Measurements from ENCODE around the gene CAMK1D.
"Not testable (repeated sequence)": the region's sequence is repeated elsewhere in the genome, so short reads cannot be mapped to it uniquely, and the experiment has no call there.

Gene CAMK1D

DNA sequence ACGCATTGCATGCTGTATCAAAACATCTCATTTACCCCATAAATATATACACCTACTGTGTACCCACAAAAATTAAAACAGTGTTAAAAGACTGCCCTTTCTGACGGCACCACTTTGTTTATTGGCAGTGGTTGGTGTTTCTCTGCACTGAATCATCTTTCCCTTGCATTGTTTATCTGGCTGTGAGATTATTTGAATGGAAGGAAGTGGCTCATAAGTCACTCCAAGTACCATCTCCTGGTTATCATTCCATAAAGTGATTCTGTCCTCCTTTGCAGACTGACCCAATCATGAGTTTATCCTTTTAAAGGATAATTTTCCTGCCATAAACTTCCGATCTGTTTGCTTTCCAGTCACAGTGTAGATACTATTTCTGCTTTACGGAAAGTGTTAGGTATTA, 183.8 kb downstream of the CAMK1D start:
- Histone ChIP-seq H3K4me3 (no peak overlapping the region), H3K27ac (no peak overlapping the region)

DNA sequence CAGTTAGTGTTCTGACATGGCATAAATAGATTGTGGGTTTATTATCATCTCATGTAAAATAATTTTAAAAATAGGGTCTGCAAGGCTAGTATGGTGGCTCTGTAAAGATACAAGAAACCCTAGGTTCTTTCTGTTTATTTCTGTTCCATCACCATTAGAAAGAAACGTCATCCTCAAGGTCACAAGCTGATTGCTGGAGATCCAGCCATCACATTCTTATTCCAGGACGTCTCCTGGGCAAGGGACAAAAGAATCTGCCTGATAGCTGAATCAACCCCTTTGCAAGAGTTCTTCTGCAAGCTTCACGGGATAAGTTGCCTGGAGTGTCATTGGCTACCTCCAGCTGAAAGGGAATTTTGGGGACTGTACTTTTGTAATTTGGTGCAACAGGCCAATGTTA, 184.4 kb downstream of the CAMK1D start:
- H3K4me3 ChIP-seq = no peak overlapping the region

DNA sequence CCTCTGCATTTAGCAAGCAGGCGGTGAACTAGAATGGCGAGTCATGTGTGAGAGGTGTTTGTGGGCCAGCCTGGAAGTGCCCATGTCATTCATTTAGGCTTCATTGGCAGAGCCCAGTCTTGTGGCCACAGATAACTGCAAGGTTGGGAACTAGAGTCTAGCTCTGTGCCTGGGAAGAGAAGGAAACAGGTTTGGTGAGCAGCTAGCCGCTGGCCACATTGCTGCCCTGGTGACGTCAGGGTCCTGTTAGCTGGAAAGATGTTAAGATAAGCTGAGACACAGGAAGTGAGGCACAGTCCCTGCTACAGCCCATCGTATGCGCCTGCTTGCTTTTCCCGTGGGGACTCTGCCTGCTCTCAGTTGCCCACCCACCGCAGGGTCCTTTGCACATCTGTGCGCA, 185.5 kb downstream of the CAMK1D start:
- no peak overlapping the region for H3K27ac ChIP-seq
- no peak overlapping the region for H3K4me3 ChIP-seq

More for the DNA sequence above, 184.4 kb downstream of the CAMK1D start:
- no peak overlapping the region for H3K27ac ChIP-seq

DNA sequence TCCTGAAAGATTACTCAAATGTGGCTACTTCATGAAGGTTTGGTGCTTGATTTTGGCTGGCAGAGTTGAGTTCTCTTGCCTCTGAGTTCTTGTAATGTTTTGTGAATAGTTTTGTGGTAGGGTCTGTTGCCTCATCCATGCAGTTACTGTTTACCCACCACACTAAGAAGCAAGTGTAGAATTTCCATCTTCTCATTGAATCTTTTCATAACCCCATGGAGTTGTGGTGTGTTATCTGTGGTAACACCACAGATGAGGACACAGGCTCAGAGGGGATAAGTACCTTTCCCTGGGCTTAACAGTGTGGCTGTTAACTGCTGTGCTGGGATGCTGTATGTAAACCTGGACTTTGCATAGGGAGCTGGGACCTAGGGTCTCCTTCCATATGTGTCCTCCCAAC, 186.3 kb downstream of the CAMK1D start:
- no peak overlapping the region for H3K27ac ChIP-seq
- H3K4me3 ChIP-seq = no peak overlapping the region

DNA sequence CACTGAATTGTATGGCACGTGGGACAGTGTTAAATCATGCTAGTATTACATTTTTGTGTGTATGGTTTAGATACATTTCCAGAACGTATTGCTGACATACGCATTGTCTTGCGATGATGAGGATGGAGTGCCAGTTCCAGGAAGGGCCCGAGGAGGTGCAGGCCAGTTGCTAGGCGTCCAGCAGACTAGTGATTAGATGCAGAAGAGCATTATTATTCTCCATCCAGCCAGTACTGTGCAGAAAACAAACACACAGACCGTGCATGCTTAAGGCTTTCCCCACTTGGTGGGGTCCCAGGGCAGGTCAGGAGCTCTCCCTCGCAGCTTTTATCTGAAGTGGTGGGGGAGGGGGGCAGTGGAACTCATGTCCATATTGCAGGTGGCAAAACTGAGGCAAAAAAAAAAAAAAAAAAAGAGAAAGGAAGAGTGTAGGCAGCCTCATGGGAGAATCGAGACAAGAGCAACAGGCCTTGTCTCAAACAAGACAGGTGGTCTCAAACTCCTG, 189.2 kb downstream of the CAMK1D start:
- Histone ChIP-seq H3K4me3 (no peak overlapping the region), H3K27ac (no peak overlapping the region)

DNA sequence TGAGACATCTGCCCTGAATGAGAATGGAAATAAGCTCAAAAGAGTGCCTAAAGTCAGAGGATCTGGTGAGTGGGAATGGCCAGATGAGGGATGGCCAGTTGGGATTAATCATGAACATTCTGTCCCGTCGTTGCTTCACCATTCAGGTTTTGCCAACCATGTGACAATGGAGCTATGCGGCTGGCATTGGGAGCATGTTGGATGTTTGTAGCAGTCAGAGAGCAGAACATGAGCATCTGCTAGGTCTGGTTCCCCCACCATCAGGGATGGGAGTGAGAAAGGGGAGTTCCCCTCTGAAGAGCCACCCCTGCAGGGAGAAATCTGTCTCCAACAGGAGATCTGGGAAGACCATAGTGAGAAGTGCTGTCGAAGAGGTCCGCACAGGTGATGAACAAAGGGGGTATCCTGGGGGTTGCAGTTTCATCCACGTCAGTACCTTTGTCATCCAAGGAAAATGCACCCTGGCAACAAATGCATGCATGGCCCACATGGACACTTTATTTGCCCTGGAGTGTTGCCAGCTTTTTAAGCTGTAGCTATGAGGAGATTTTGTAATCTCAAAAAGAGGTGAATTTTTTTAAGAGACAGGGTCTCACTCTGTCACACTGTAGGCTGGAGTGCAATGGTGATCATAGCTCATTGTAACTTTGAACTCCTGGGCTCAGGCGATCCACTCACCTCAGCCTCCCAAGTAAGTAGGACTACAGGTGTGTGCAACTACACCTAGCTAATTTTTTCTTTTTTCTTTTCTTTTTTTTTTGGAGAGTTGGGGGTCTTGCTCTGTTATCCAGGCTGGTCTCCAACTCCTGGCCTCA, 190.2 kb downstream of the CAMK1D start:
- no peak overlapping the region for H3K4me3 ChIP-seq
- H3K27ac ChIP-seq = no peak overlapping the region

DNA sequence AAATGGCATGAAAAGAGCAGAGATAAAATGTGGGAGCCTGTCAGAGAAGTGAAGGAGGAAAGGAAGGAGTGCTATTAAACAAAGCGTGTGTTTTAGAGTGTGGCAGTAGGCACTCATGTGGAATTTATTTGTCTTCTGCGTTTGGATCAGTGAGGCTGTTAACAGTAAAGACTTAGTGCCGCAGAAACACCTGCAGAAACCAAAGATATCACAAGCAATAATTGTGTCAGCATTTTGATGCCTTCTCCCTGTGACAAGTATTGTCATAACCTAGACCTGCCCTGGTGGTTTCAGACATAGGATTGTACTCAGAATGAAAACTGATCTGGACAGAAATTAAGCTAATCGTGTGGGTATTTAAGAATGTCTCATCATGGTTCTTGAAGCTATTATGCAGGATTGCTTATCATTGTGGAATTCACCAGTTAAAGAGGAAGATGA, 191.0 kb downstream of the CAMK1D start:
- H3K27ac ChIP-seq = no peak overlapping the region
- H3K4me3 ChIP-seq = no peak overlapping the region

DNA sequence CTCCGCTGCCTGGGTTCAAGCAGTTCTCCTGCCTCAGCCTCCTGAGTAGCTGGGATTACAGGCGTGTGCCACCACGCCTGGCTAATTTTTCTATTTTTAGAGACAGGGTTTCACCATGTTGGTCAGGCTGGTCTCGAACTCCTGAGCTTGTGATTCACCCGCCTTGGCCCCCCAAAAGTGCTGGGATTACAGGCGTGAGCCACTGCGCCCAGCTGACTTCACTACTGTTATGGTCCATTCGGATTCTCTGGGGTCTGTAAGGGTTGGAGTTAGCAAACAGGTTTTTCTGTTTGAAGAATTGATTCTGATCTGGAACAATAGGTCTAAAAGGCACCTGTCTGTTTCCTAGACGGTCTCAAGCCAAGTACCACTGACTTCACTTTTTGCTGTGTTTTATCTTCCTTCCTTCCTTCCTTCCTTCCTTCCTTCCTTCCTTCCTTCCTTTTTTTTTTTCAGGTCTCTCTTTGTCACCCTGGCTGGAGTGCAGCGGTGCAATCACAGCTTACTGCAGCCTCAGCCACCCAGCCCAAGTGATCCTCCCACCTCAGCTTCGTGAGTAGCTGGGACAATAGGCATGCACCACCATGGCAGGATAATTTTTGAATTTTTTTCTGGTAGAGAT, 192.2 kb downstream of the CAMK1D start:
- H3K4me3 ChIP-seq = no peak overlapping the region
- peak overlapping the region in 3 of 21 experiments; percentile 32 to 49 (median 47) for H3K27ac ChIP-seq

DNA sequence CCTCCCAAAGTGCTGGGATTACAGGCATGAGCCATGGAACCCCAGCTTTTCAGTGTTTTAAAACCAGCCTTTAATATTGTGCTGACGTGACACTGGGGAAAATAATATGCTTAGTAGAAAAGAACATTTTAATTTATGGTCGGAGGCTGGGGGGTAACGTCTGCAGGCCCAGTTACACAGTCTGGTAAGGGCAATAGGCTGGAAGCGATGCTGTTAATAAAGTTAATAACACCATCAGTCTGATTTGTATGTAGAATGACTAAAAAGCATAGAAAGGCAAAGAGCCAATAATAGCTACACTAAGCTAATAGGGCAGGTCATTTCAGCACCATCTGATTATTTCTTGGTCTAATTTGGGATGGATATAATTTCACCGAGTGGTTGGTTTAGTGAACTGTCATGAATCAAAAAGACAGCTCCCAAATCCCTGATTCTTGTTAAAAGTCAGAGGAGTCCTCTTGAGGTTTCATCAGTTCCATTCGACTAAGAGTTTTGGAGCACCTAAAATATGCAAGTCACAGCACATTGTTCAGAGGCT, 192.9 kb downstream of the CAMK1D start:
- Histone ChIP-seq H3K27ac (no peak overlapping the region), H3K4me3 (no peak overlapping the region)

DNA sequence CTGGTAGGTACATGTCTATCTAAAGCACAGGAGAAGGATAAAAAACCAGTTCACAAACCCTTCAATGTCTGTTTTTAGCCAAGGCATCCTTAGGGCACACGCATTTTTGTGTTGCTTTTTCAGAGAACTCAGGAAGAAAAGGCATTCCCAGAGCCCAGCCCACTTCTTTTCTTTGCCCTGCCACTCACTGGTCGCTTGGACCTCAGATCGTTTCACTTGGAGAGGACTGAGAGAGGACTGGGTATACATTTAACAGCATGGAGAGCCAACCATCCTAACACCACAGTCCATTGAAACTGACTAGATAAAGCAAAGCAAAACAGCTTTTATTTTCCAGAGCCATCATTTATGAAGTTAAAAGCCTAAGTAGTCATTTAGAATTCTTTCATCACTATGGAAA, 194.2 kb downstream of the CAMK1D start:
- Histone ChIP-seq H3K27ac (no peak overlapping the region), H3K4me3 (no peak overlapping the region)

DNA sequence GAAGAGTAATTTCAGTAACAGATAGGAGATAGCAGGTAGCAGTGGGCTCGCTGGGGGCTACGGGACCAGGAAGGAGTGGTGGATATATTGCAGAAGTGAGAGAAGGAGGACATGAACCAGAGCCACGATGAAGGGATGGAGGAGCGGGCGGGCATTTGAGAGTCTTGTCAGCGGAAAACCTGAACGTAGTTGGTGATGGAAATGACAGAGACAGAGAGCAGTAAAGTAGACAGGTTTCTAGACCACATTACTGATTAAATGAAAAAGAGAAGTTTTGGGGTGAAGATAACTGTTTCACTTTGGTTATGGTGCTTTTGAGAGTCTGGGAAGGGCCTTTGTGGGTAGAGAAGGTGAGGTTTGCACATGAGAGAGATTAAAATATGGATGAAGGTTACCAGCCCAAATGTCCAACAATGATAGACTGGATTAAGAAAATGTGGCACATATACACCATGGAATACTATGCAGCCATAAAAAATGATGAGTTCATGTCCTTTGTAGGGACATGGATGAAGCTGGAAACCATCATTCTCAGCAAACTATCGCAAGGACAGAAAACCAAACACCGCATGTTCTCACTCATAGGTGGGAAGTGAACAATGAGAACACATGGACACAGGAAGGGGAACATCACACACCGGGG, 196.9 kb downstream of the CAMK1D start:
- H3K4me3 ChIP-seq, H3K27ac ChIP-seq: not testable (repeated sequence)

DNA sequence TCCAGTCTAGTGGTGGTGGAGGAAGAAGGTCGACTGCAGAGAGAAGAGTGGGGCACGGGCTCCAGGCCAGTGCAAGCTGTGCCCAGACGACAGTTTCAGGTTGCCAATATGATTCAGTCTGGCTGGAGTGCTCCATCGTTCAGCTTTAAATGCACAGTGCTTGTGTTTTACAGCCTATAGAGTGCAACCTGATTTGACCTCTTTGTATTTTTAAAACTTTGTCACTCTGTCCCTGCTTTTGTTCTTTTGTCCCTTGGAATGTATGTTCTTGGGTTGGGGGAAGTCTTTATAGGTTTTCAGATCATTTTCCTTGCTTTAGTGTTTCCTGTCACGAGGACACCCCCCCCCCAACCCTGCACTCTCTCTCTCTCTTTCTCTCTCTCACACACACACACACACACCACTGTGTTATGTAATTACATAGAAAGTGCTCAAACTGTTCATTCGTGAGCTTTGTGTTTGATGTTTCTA, 198.0 kb downstream of the CAMK1D start:
- peak overlapping the region in 1 of 21 experiments; percentile 17 for H3K27ac ChIP-seq
- H3K4me3 ChIP-seq = no peak overlapping the region

DNA sequence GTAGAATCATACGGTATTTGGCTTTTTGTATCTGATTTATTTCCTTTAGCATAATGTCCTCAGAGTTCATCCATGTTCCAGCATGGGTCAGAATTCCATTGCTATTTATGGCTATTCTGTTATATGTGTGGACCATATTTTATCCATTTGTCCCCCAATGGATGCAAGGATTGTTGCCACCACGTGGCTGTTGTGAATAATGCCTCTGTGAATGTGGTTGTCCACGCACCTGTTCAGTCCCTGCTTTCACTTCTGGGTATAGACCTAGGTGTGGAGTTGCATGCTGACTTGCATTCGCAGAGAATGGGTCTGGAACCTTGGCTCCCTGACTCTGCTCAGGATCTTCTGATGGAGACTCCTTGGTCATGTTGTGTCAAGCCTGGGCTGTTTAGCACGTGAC, 199.9 kb downstream of the CAMK1D start:
- no peak overlapping the region for H3K4me3 ChIP-seq
- no peak overlapping the region for H3K27ac ChIP-seq

DNA sequence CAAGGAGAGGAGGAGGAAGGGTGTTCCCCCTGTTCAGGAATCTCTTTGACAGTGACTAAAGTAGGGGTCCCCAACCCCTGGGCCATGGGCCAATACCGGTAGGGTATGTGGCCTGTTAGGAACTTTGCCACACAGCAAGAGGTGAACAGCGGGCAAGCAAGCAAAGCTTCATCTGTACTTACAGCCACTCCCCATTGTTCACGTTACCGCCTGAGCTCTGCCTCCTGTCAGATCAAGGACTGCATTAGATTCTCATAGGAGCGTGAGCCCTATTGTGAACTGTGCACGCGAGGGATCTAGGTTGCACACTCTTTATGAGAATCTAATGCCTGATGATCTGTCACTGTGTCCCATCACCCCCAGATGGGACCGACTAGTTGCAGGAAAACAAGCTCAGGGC, 201.6 kb downstream of the CAMK1D start:
- Histone ChIP-seq H3K27ac (no peak overlapping the region), H3K4me3 (no peak overlapping the region)

DNA sequence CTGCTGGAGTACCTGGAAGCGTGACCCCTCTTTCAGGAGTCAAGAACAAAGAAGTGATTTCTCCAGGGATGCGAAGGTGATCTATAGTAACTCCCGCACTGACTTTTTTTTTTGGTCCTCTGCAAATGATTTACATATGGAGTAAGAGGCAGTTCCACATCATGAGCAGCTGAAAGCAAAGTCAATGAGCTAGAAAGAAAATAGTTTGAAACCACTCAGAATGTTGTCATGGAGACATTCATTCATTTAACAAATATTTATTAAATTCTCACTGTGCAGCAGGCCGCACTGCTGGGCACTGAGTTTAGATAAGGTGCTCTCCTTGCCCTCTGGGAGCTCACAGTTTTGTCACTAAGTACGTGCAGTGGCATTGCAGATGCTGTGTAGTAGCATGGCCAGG, 206.7 kb downstream of the CAMK1D start:
- Histone ChIP-seq H3K27ac (no peak overlapping the region), H3K4me3 (no peak overlapping the region)

DNA sequence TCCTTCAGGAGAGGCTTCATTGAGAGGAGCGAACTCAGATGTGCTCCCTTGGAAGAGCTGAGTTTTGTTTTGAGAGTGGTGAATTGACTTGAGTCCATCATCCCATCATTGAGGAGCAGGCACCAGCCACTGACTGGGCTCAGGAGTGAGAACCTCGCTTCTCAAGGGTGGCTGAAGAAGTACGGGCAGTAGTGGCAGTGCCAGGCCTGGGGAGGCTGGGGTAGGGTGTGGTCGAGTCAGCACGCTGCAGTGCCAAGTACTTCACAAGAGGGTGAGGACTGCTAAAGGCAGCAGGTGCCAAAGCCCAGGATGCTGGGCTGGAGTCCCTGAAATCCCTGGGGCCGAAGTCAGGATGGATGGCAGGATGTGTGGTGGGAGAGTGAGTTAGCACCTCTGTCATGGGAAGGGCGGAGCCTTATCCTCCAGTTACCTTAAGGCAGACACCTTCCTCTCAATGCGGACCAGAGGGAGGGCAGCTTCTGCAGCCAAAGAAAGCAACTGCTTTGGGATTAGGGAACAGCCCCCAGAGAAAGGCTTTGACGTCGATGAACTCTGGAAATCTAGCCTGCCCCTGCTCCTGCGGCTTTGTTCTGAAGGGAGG, 210.3 kb downstream of the CAMK1D start:
- no peak overlapping the region for H3K27ac ChIP-seq
- no peak overlapping the region for H3K4me3 ChIP-seq

DNA sequence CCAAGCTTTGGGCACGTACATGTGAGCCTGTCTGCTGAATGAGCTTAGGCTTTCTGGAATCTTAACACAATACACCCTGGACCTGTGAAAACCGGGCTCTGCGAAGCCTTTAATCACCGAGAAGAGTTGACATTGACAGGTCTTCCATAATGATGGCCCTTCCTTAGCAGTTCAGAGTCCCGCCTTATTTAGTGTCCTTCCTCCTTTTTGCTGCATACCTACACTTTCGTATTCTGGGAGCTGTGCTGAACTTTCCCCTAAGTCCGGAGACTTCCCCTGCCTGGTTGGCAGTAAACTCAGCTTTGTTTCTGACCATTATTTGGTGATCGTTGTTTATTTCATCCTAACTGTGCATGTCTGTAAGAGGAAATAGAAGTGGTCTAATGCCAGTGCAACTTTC, 212.0 kb downstream of the CAMK1D start:
- no peak overlapping the region for H3K4me3 ChIP-seq
- H3K27ac ChIP-seq = no peak overlapping the region

DNA sequence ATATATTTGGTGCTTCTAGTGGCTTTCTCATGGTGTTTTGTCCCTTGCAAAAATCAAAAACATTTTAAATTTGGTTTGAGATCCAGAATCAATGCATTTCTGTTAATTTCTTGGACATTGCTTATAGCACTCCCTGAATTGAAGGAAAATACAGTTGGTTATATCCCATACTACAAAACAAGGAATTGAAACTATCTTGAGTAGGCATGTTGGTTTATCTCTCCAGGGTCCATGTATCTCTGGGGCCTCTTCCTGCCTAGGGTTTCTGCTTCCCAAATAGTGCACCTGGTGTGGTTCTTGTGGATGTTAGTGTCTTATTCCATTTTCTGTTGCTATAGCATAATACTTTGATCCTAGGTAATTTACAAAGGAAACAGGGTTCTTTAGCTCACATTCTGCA, 212.4 kb downstream of the CAMK1D start:
- H3K4me3 ChIP-seq = no peak overlapping the region
- H3K27ac ChIP-seq = no peak overlapping the region

DNA sequence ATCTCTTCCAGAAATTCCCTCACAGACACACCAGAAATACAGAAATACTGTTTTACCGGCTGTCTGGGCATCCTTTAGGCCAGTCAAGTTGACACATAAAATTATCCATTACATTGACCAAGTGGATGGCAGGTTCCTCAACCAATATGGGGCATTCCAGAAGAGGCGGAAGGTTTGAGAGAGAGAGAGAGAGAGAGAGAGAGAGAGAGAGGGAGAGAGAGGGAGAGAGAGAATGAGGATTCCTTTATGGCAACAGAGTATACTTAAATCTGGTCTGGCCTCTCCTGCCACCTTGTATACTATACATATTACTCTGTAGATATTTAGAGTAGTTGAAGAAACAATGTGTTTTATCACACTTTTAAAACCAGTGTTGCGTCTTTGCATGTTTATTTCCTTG, 214.1 kb downstream of the CAMK1D start:
- H3K4me3 ChIP-seq = no peak overlapping the region

DNA sequence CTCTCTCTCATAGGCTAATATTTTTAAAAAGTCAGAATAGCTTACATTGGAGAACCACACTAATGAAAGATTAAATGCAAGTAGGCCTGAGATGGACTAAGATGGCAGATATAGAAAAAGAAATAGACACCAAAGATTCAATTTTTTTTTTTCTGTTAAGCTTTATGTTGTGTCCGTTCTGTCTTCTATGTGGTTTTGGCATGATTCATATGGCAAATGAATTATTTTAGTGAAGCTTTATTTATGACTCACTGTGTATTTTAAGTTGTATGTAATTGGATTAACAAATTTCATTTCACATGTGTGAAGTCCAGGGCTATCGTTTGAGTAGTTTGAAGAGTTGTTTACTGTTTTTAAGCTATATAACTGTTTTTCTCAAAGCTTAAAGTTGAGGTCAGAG, 214.8 kb downstream of the CAMK1D start:
- no peak overlapping the region for H3K4me3 ChIP-seq

More for the DNA sequence above, 214.1 kb downstream of the CAMK1D start:
- no peak overlapping the region for H3K27ac ChIP-seq

More for the DNA sequence above, 214.8 kb downstream of the CAMK1D start:
- no peak overlapping the region for H3K27ac ChIP-seq
